Measurements from ENCODE around the gene PEMT. TPM values are rescaled to one million over a fixed set of nuclear protein-coding genes. Genes with fewer than 3 reads are reported as not detected.

The PEMT gene
- total and polyA plus RNA-seq, 9 of the 15 experiments (the other 6 are each of a cell fraction or from before 2014, with no cell fraction given) = 1.4 to 36.4 (median 13.6) TPM

DNA sequence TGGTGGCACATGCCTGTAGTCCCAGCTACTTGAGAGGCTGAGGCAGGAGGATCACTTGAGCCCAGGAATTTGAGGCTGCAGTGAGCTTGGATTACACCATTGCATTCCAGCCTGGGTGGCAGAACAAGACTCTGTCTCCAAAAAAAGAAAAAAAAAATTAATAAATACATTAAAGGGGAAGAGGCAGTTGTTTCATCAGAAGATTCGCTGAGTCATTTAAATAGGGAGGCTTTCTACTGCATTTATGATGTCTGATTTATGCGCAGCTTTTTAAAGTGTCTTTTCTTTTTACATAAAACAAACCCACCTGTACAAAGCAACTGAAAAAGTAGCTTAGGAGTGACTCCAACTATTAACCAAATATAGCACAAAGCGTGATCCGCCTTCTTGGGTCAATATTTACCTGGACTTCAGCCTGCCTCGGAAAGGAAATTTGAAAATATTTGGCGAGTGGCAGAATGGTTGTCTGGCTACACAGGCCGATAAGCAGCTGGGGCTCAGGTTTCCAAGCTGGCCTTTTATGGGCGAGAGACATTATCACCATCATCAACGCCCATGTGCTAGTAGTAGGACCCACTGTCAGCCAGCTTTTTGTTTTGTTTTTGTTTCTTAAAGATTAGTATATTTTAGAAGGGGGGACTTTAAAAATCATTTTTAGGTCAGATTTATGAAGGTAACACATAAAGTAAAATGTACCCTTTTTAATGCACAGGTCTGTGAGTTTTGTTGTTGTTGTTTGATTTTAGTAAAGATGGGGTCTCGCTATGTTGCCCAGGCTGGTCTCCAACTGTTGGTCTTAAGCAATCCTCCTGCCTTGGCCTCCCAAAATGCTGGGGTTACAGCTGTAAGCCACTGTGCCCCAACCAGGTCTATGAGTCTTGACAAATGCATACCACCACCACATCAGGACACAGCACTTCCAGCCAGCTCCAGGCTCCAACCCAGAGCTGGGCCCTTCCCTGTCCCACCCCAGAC, 52.8 kb downstream of the PEMT start (continued):
- TF ChIP-seq, protein P1, sequence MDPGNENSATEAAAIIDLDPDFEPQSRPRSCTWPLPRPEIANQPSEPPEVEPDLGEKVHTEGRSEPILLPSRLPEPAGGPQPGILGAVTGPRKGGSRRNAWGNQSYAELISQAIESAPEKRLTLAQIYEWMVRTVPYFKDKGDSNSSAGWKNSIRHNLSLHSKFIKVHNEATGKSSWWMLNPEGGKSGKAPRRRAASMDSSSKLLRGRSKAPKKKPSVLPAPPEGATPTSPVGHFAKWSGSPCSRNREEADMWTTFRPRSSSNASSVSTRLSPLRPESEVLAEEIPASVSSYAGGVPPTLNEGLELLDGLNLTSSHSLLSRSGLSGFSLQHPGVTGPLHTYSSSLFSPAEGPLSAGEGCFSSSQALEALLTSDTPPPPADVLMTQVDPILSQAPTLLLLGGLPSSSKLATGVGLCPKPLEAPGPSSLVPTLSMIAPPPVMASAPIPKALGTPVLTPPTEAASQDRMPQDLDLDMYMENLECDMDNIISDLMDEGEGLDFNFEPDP (CRISPR knock-in tag; IDR thresholded peaks at IDR 0.05) = no peak
- TF ChIP-seq STAT5B (CRISPR knock-in tag; IDR thresholded peaks at IDR 0.05) (no peak), LEF1 (IDR thresholded peaks at IDR 0.05) (peak; percentile 47; the same call in 1 of the 2 replicates), SETDB1 (IDR thresholded peaks at IDR 0.05; ENCODE audit: low read length) (no peak), STAT5A (IDR thresholded peaks at IDR 0.05; ENCODE audit: borderline replicate concordance, low read length) (no peak), STAG1 (CRISPR knock-in tag; IDR thresholded peaks at IDR 0.05; ENCODE audit: borderline replicate concordance) (no peak), KAT2B (IDR thresholded peaks at IDR 0.05; ENCODE audit: low read depth, low read length) (no peak), CBX5 (IDR thresholded peaks at IDR 0.05; ENCODE audit: borderline replicate concordance, low read depth) (no peak), SPI1 (IDR thresholded peaks at IDR 0.05; ENCODE audit: borderline replicate concordance, low read depth, low read length) (no peak), ZBTB11 (CRISPR knock-in tag; IDR thresholded peaks at IDR 0.05) (0 out of 6 replicates have a peak, but pooled peaks of 1 of the 3 experiments have one; percentile 19), HNRNPH1 (optimal IDR thresholded peaks at IDR 0.05; ENCODE audit: low read depth, low read length) (no peak), HES1 (IDR thresholded peaks at IDR 0.05; ENCODE audit: low read depth) (no peak), POLR3G (IDR thresholded peaks at IDR 0.05; ENCODE audit: extremely low read depth, insufficient read length, insufficient replicate concordance) (no peak)
- TF ChIP-seq, protein P2, sequence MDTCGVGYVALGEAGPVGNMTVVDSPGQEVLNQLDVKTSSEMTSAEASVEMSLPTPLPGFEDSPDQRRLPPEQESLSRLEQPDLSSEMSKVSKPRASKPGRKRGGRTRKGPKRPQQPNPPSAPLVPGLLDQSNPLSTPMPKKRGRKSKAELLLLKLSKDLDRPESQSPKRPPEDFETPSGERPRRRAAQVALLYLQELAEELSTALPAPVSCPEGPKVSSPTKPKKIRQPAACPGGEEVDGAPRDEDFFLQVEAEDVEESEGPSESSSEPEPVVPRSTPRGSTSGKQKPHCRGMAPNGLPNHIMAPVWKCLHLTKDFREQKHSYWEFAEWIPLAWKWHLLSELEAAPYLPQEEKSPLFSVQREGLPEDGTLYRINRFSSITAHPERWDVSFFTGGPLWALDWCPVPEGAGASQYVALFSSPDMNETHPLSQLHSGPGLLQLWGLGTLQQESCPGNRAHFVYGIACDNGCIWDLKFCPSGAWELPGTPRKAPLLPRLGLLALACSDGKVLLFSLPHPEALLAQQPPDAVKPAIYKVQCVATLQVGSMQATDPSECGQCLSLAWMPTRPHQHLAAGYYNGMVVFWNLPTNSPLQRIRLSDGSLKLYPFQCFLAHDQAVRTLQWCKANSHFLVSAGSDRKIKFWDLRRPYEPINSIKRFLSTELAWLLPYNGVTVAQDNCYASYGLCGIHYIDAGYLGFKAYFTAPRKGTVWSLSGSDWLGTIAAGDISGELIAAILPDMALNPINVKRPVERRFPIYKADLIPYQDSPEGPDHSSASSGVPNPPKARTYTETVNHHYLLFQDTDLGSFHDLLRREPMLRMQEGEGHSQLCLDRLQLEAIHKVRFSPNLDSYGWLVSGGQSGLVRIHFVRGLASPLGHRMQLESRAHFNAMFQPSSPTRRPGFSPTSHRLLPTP (IDR thresholded peaks at IDR 0.05; ENCODE audit: borderline replicate concordance, extremely low read depth, insufficient read length) = no peak

Measured in K562 (cell line).